RWPE1 (cell line): ENCODE results near the gene RBM12.

Source experiments
- CTCF ChIA-PET: fragments of 350-600 bp; sonication (Branson Sonifier 250); formaldehyde crosslinking; extraction: SDS; loops from one replicate; lab custom pipeline; 2021; lab: Yijun Ruan, JAX
- POLR2A ChIA-PET: fragments of 400-600 bp; formaldehyde crosslinking; extraction: SDS; loops from one replicate; lab custom pipeline; 2020; ENCODE audit warnings: antibody characterized with exemption; ENCODE audit not compliant: low non-redundant PET; lab: Yijun Ruan, JAX
- DNase-seq: peaks from one replicate; pipeline ENCODE4 v3.0.0; 2012; ENCODE audit warnings: low spot score
- H3K27ac ChIP-seq: fragments of 450-650 bp; 2 replicates; pipeline ENCODE4 v1.5.1; 2017
- CTCF ChIP-seq: fragments of 450-650 bp; conservative IDR thresholded peaks from 2 replicates; pipeline ENCODE4 v1.5.1; 2017; ENCODE audit warnings: low read depth, mild to moderate bottlenecking

Gene RBM12

GRCh38 chr20:35681960-35682359 is 17.3 kb upstream of the RBM12 start:
- CTCF ChIA-PET = no interaction called here
- POLR2A ChIA-PET = interaction anchor here (0.6 kb wide), 1 partner anchor 215 kb away, joined by 3 read pairs; no protein-coding TSS in a partner anchor
- TF ChIP-seq CTCF = no peak

GRCh38 chr20:35680452-35681183 is 15.9 kb upstream of the RBM12 start:
- no peak overlapping the region for H3K27ac ChIP-seq
- ChIA-PET CTCF (interaction anchor here (0.6 kb wide), 2 partner anchors 120 to 171 kb away, joined by 3 read pairs; no protein-coding TSS in a partner anchor), POLR2A (no interaction called here)
- no peak for TF ChIP-seq CTCF
- no peak for DNase-seq

More at GRCh38 chr20:35681960-35682359, 17.3 kb upstream of the RBM12 start:
- no peak for DNase-seq
- no peak overlapping the region for H3K27ac ChIP-seq

GRCh38 chr20:35674921-35675320 is 10.2 kb upstream of the RBM12 start:
- no peak for DNase-seq
- ChIA-PET POLR2A (no interaction called here), CTCF (no interaction called here)
- no peak overlapping the region for H3K27ac ChIP-seq
- TF ChIP-seq CTCF = no peak

- no peak for TF ChIP-seq CTCF
- POLR2A ChIA-PET = no interaction called here
- DNase-seq = no peak
- CTCF ChIA-PET = interaction anchor here (0.6 to 1.0 kb wide), 2 partner anchors 13 to 46 kb away, joined by 3 read pairs; no protein-coding TSS in a partner anchor
- H3K27ac ChIP-seq = no peak overlapping the region
These were observed 9.2 kb upstream of the RBM12 start for GRCh38 chr20:35673884-35674283.

GRCh38 chr20:35669681-35670080 is 5.0 kb upstream of the RBM12 start:
- POLR2A ChIA-PET = no interaction called here
- H3K27ac ChIP-seq = no peak overlapping the region
- no peak for DNase-seq
- CTCF ChIA-PET = interaction anchor here (0.6 to 1.1 kb wide), 3 partner anchors 36 to 535 kb away, joined by 3 read pairs; no protein-coding TSS in a partner anchor
- no peak for TF ChIP-seq CTCF

GRCh38 chr20:35669221-35669620 is 4.5 kb upstream of the RBM12 start:
- CTCF ChIA-PET = interaction anchor here (0.6 to 1.1 kb wide), 3 partner anchors 36 to 536 kb away, joined by 3 read pairs; no protein-coding TSS in a partner anchor
- DNase-seq = no peak
- POLR2A ChIA-PET = no interaction called here
- no peak overlapping the region for H3K27ac ChIP-seq
- TF ChIP-seq CTCF = no peak
